Gastrocnemius medialis (tissue), 4 donors: ENCODE results near the gene C17orf100. TPM values are rescaled to one million over a fixed set of nuclear protein-coding genes. Genes with fewer than 3 reads are reported as not detected.
"Not testable (repeated sequence)": the region's sequence is repeated elsewhere in the genome, so short reads cannot be mapped to it uniquely, and the experiment has no call there.

Experiments used
- ATAC-seq, 2 donors: fragments of 150-250 bp; one replicate each; pipeline ENCODE4 v1.9.1; 2016
- DNase-seq, 2 donors: peaks; one replicate each; pipeline ENCODE4 v3.0.0-alpha.2; 2019
- H3K27ac ChIP-seq, 4 donors: fragments of 200-600 bp; sonication (generic); 1 replicate in 1 of 4; 2 replicates in 3 of 4; pipeline ENCODE4 v1.5.1; 2016 to 2018; ENCODE audit warnings: mild to moderate bottlenecking in 2 of 4, moderate library complexity in 1 of 4
- H3K27me3 ChIP-seq, 3 donors: fragments of 200-600 bp; sonication (generic) in 2 of 3; 1 replicate in 1 of 3; 2 replicates in 2 of 3; pipeline versions ENCODE4 v1.5.1 to v1.6.0; 2016 to 2019; ENCODE audit warnings: mild to moderate bottlenecking in 1 of 3, moderate library complexity in 1 of 3
- H3K36me3 ChIP-seq, 2 donors: fragments of 200-600 bp; sonication (generic) in 1 of 2; one replicate each; pipeline ENCODE4 v1.5.1; 2017 to 2018
- H3K4me1 ChIP-seq, 2 donors: fragments of 200-600 bp; sonication (generic) in 1 of 2; one replicate each; pipeline ENCODE4 v1.5.1; 2016 to 2017; ENCODE audit warnings: mild to moderate bottlenecking in 2 of 2
- H3K4me3 ChIP-seq, 4 donors: fragments of 200-600 bp; sonication (generic) in 3 of 4; 1 replicate in 1 of 4; 2 replicates in 3 of 4; pipeline ENCODE4 v1.5.1; 2016 to 2019; ENCODE audit warnings: mild to moderate bottlenecking in 2 of 4
- H3K9me3 ChIP-seq, 3 donors: fragments of 200-600 bp; sonication (generic) in 2 of 3; 1 replicate in 1 of 3; 2 replicates in 2 of 3; pipeline ENCODE4 v1.5.1; 2016 to 2019
- POLR2A ChIP-seq, 2 donors: fragments of 450-650 bp; IDR thresholded peaks; one replicate each; pipeline ENCODE4 v1.6.1; 2017; ENCODE audit warnings: antibody characterized with exemption in 2 of 2, mild to moderate bottlenecking in 2 of 2, moderate library complexity in 2 of 2
- in situ Hi-C, 4 donors: fragments of 200-750 bp; cut with MboI; loops; one replicate each; pipeline versions ENCODE4 v1.15.0 to v1.8.0; 2017; ENCODE audit warnings: low sequenced_read_pairs in 4 of 4
- intact Hi-C: fragments of 100-400 bp; cut with DNase I; formaldehyde crosslinking; loops from one replicate; pipeline ENCODE4 v1.15.1; 2023; ENCODE audit warnings: low total_unique reads
- total RNA-seq, 4 donors: library from RNA; depleted of rRNA; stranded (reverse); fragments of >200 nt; gene quantifications; one replicate each; pipeline versions ENCODE4 v1.1.0 to v1.2.3, GENCODE V29; 2016
- TF ChIP-seq, protein P1 (sequence below), 5 experiments: fragments of 450-650 bp in 3 of 5; fragments of 200-600 bp in 2 of 5; sonication (generic) in 2 of 5; IDR thresholded peaks in 4 of 5; conservative IDR thresholded peaks in 1 of 5; 1 replicate in 4 of 5; 2 replicates in 1 of 5; pipeline ENCODE4 v1.5.1; 2016 to 2019; ENCODE audit warnings: antibody characterized with exemption in 5 of 5, mild to moderate bottlenecking in 3 of 5, moderate library complexity in 3 of 5

The C17orf100 gene
- total RNA-seq, 4 donors from 2014 or later, result 0.27 TPM; not detected in 3

DNA sequence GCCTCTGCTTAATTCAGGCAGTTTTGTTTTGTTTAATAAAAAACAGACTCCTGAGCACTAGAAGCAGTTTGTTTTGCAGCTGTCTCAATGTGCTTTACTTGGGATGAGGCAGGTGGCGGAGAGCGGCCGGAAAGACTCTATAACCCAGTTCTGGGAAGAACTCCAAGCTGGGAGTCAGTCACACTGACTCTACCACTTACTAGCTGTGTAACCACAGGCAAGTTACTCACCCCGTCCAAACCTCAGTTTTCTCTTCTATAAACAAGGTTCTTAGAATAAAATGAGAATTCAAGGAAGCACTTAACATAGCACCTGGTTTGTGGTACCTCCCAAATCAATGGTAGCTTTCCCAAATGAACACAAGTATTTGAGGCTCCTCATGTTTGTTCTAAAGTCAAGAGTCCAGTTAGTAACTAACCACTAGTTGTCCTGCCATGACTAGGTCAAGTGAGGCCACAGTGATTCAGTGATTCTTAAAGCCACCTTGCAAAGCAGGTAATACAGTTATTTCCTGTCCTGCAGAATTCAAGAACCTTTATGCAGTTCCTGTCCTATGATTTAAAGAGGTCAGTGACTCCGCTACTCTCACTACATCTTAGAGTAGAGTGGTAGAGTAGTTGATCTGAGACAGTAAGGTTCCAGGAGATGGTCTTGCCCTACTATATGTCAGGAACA lies 8.0 kb upstream of the C17orf100 start:
- H3K4me3 ChIP-seq, result no peak overlapping the region
- ATAC-seq, result no peak
- intact Hi-C loops, result no loop called here
- TF ChIP-seq POLR2A (IDR thresholded peaks at IDR 0.05), result no peak
- TF ChIP-seq, protein P1, sequence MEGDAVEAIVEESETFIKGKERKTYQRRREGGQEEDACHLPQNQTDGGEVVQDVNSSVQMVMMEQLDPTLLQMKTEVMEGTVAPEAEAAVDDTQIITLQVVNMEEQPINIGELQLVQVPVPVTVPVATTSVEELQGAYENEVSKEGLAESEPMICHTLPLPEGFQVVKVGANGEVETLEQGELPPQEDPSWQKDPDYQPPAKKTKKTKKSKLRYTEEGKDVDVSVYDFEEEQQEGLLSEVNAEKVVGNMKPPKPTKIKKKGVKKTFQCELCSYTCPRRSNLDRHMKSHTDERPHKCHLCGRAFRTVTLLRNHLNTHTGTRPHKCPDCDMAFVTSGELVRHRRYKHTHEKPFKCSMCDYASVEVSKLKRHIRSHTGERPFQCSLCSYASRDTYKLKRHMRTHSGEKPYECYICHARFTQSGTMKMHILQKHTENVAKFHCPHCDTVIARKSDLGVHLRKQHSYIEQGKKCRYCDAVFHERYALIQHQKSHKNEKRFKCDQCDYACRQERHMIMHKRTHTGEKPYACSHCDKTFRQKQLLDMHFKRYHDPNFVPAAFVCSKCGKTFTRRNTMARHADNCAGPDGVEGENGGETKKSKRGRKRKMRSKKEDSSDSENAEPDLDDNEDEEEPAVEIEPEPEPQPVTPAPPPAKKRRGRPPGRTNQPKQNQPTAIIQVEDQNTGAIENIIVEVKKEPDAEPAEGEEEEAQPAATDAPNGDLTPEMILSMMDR (IDR thresholded peaks at IDR 0.05 in 4 of 5, conservative IDR thresholded peaks at IDR 0.05 in 1 of 5), result no peak
- peaks cover 0 to 37% of the 10 kb centered on the region in 2 donors for H3K36me3 ChIP-seq
- in situ Hi-C loops, result loop anchor here in 1 of 4 donors (25.0 kb wide), 1 partner anchor 369 kb away; the partner anchor contains the start of genes BCL6B and RNASEK
- no peak for DNase-seq
- no peaks in the 10 kb centered on the region for H3K27me3 ChIP-seq
- H3K4me1 ChIP-seq, result peaks cover 15 to 22% of the 10 kb centered on the region in 2 donors
- no peaks in the 10 kb centered on the region for H3K9me3 ChIP-seq
- H3K27ac ChIP-seq, result no peak overlapping the region

DNA sequence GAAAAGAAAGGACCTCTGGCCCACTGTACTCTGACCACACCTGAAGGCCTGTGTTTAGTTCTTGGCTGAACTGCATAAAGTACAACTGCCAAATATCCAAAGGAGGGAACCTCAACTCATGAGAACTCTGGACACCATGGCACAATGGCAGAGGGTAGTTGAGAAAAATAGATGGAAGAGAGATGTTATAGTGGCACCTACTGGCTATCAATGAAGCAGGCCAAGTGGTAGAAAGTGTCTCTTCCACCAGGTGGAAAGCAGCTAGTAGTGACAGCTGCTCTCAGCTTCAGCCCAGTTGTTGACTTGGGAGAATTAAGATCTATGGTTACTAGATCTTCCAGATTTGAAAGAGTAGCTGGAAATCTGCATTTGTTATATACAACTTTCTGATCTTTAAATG lies 3.4 kb upstream of the C17orf100 start:
- Histone ChIP-seq H3K27me3 (no peaks in the 10 kb centered on the region), H3K4me1 (peaks cover 25 to 29% of the 10 kb centered on the region in 2 donors), H3K36me3 (peaks cover 0 to 54% of the 10 kb centered on the region in 2 donors), H3K4me3 (no peak overlapping the region), H3K27ac (no peak overlapping the region), H3K9me3 (no peaks in the 10 kb centered on the region)
- in situ Hi-C loops (loop anchor here in 1 of 4 donors (25.0 kb wide), 1 partner anchor 364 kb away; the partner anchor contains the start of genes BCL6B and RNASEK), intact Hi-C loops (no loop called here)
- ATAC-seq (no peak), DNase-seq (no peak)
- TF ChIP-seq, protein P1 (IDR thresholded peaks at IDR 0.05 in 4 of 5, conservative IDR thresholded peaks at IDR 0.05 in 1 of 5), result no peak
- no peak for TF ChIP-seq POLR2A (IDR thresholded peaks at IDR 0.05)

DNA sequence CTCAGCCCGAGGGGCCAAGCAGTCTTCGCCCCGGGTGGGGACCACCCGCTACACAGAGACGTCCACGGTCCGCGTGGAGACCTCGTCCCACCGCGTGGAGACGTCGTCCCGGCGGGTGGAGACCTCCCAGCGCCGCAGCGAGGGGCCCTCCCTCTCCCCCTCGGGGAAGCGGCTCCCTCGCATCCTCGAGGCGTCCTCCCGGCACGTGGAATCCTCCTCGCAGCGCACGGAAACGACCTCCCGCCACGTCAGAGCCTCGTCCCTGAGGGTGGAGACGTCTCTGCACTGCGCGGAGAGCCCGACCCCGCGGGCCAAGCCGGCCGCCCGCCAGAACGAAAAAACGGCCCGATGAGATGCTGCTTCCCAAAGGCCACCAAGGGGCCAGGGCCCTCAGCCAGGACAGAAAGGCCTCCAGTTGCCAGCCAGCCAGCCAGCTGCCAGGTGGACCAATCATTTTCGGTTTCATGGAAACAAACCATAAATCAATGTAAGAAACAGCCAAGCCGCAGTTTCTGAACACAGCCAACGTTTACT lies 424 bp downstream of the C17orf100 start:
- H3K36me3 ChIP-seq, result peaks cover 0 to 26% of the 10 kb centered on the region in 2 donors
- intact Hi-C loops (loop anchor here (1.0 to 10.0 kb wide), 4 partner anchors 11 to 1167 kb away; partner anchors contain the start of genes DERL2, MIS12, POLR2A and RNASEK), in situ Hi-C loops (loop anchor here in 3 of 4 donors (25.0 kb wide), 2 partner anchors 185 to 360 kb away; partner anchors contain the start of genes BCL6B (in 3 of the 3), RNASEK (in 3 of the 3) and TEKT1 (in 1 of the 3))
- DNase-seq (peak; percentile 55 to 76), ATAC-seq (peak; percentile 61 to 63)
- TF ChIP-seq POLR2A (IDR thresholded peaks at IDR 0.05), result no peak
- TF ChIP-seq, protein P1 (IDR thresholded peaks at IDR 0.05 in 4 of 5, conservative IDR thresholded peaks at IDR 0.05 in 1 of 5), result no peak
- peak overlapping the region; percentile 80 to 93 (median 86) for H3K27ac ChIP-seq
- peak overlapping the region; percentile 60 to 95 (median 86) for H3K4me3 ChIP-seq
- no peaks in the 10 kb centered on the region for H3K9me3 ChIP-seq
- peaks cover 12 to 18% (median 17%) of the 10 kb centered on the region in 3 donors for H3K27me3 ChIP-seq
- peaks cover 25 to 33% of the 10 kb centered on the region in 2 donors for H3K4me1 ChIP-seq

DNA sequence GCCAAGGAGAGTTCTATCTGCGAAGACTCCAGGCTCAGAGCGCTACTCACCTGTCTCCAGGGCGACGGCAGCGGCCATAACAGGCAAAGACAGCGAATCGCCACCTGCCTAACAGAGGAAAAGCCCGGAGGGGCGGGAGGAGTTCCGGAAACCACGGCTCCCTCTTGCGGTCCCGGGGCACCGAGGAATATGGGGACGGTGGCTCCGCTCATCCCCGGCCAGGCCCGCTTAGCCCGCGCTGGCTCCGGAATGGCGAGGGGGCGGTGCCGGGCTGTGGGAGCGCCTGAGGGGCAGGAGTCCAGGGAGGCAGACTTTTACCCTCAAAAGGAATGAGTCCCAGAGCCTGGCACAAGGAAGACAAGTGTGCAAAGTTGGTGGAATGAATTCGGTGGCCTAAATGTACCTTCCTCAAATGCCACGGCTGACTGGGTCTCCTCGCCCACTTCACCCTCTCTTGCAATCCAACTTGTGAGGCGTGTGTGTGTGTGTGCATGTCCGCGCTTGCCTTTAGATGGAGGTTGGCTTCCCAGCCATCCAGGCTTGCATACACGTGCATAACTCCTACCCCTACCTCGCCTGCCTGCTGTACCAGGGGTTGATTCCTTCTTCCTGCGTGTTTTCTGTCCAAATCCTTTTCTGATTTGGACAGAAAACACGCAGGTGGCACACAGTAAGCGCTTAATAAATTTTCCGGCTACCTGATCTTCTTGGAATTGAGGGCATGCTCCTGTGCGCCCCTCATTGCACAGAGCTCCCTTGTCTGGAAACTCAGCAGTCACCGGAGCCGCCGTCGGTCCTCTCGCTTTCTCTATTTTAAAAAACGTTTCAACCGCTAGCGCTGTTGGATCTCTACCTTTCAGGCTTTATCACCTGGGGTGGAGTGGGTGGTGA lies 3.5 kb downstream of the C17orf100 start:
- Histone ChIP-seq H3K36me3 (peaks cover 0 to 2% of the 10 kb centered on the region in 2 donors), H3K4me3 (no peak overlapping the region), H3K9me3 (no peaks in the 10 kb centered on the region), H3K27ac (no peak overlapping the region), H3K27me3 (peaks cover 21 to 30% (median 30%) of the 10 kb centered on the region in 3 donors), H3K4me1 (peaks cover 20 to 26% of the 10 kb centered on the region in 2 donors)
- no peak for ATAC-seq
- in situ Hi-C loops, result loop anchor here in 3 of 4 donors (25.0 kb wide), 2 partner anchors 182 to 357 kb away; partner anchors contain the start of genes BCL6B (in 3 of the 3), RNASEK (in 3 of the 3) and TEKT1 (in 1 of the 3)
- intact Hi-C loops, result loop anchor here (5.0 to 10.0 kb wide), 3 partner anchors 357 to 1170 kb away; partner anchors contain the start of genes DERL2, MIS12, POLR2A and RNASEK
- DNase-seq, result no peak
- no peak for TF ChIP-seq POLR2A (IDR thresholded peaks at IDR 0.05)

DNA sequence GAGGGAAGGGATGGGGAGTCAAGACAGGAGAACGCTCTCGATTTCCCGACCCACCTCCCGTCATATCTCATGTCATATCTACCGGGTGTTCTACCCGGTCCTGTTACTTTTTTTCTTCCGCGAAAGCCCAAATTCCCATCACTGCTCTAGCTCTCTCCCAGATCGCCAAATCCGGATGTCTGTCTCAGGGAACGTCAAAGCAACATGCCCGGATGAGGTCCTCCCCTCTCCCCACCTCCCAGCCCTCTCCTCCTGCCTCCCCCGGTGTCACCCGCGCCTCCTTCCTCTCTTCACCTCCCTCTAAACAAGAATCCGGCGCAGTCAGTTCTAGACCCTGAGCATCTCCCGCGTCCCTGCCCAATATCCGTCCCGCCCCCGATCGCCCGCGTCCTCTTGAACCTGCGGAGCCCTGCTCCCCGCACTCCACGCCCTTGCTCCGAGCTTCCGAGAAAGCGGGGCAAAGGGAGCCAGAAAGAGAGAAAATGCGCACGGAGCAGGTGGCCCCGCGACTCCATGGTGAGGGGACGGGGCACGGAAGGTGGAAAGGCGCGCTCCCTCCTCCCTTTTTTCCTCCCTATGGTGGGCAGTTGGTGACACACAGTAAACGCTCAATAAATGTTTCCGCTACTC lies 4.3 kb downstream of the C17orf100 start:
- DNase-seq, H3K9me3 ChIP-seq, ATAC-seq, H3K4me3 ChIP-seq, H3K27ac ChIP-seq, H3K36me3 ChIP-seq: not testable (repeated sequence)
- in situ Hi-C loops, result loop anchor here in 3 of 4 donors (25.0 kb wide), 2 partner anchors 181 to 356 kb away; partner anchors contain the start of genes BCL6B (in 3 of the 3), RNASEK (in 3 of the 3) and TEKT1 (in 1 of the 3)
- intact Hi-C loops, result loop anchor here (10.0 kb wide), 1 partner anchor 1171 kb away; the partner anchor contains the start of genes DERL2 and MIS12
- Histone ChIP-seq H3K27me3 (peaks cover 21 to 34% (median 30%) of the 10 kb centered on the region in 3 donors), H3K4me1 (peaks cover 13 to 20% of the 10 kb centered on the region in 2 donors)

DNA sequence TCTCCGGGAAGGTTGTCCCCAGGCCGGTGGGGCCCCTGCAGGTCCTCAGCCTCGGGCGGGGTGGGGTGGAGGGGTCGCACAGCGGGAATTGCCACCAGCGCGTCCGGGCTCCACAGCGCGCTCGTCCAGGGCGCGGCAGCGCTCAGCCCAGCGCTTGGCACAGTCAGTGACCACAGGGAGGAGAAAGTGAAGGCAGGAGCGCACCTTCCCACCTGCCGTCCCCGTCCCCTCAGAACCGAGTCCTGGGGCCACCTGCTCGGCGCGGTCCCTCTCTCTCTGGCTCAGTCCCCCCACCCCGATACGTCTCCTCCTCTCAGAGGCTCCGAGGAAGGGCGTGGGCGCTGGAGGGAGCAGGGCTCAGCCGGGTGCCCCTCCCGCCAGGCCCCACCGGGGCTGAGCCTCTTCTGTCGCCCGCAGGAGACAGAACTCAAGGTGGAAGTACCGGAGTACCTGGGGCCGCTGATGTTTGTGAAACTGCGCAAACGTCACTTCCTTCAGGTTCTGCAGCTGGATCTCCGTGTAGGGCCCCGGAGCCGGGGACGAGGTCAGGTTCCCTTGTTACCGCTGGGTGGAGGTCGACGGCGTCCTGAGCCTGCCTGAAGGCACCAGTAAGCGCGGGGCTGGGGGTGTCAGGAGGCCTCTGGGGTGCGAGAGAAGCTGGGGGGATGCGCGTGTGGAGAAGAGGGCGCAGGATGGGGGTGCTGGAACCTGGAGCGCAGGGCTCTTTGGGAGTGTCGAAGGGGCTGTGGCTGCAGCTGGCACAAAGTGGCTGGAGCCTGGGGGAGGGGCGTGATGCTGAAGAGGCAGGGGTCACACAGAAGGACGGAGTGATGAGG lies 5.5 kb downstream of the C17orf100 start:
- peaks cover 21 to 34% (median 30%) of the 10 kb centered on the region in 3 donors for H3K27me3 ChIP-seq
- in situ Hi-C loops, result loop anchor here in 3 of 4 donors (25.0 kb wide), 2 partner anchors 180 to 355 kb away; partner anchors contain the start of genes BCL6B (in 3 of the 3), RNASEK (in 3 of the 3) and TEKT1 (in 1 of the 3)

More for the DNA sequence above, 5.5 kb downstream of the C17orf100 start:
- intact Hi-C loops, result loop anchor here (10.0 kb wide), 1 partner anchor 1172 kb away; the partner anchor contains the start of genes DERL2 and MIS12
- H3K4me3 ChIP-seq, H3K27ac ChIP-seq, ATAC-seq, DNase-seq, H3K9me3 ChIP-seq, H3K36me3 ChIP-seq: not testable (repeated sequence)
- peaks cover 8 to 15% of the 10 kb centered on the region in 2 donors for H3K4me1 ChIP-seq
